K562 (cell line): ENCODE results near the gene MEIKIN. TPM values are rescaled to one million over a fixed set of nuclear protein-coding genes. Genes with fewer than 3 reads are reported as not detected.

Source experiments
- ARID4B ChIP-seq: sonication (generic); formaldehyde crosslinking; IDR thresholded peaks from 2 replicates; pipeline ENCODE4 v1.8.0; 2022; ENCODE audit warnings: mild to moderate bottlenecking, missing genetic modification reagents
- ATF1 ChIP-seq, 2 experiments: fragments of 450-650 bp in 1 of 2; IDR thresholded peaks; 2 replicates each; pipeline ENCODE4 v1.6.1; 2016; ENCODE audit warnings: missing compliant biosample characterization in 1 of 2, missing genetic modification characterization in 1 of 2
- BACH1 ChIP-seq: fragments of 200-800 bp; sonication (Bioruptor generic); IDR thresholded peaks from 2 replicates; pipeline ENCODE4 v1.6.1; 2016; ENCODE audit warnings: missing genetic modification characterization, missing compliant biosample characterization
- ELK1 ChIP-seq: sonication (generic); formaldehyde crosslinking; IDR thresholded peaks from 2 replicates; pipeline ENCODE4 v1.8.1; 2022; ENCODE audit warnings: missing genetic modification reagents
- FOXM1 ChIP-seq, 2 experiments: fragments of 450-650 bp in 1 of 2; sonication (generic) in 1 of 2; formaldehyde crosslinking in 1 of 2; IDR thresholded peaks; 2 replicates each; pipeline versions ENCODE4 v1.6.1 to v1.9.0; 2017 to 2022; ENCODE audit warnings: low read depth in 2 of 2, mild to moderate bottlenecking in 2 of 2, missing genetic modification reagents in 1 of 2, moderate library complexity in 1 of 2
- HMG20B ChIP-seq: fragments of 250-450 bp; sonication (Bioruptor Pico); IDR thresholded peaks from 2 replicates; pipeline ENCODE4 v1.5.0; 2021; ENCODE audit warnings: mild to moderate bottlenecking
- MED1 ChIP-seq: sonication (generic); formaldehyde crosslinking; IDR thresholded peaks from 2 replicates; pipeline ENCODE4 v1.8.1; 2023; ENCODE audit warnings: missing genetic modification reagents, borderline replicate concordance
- NCOA1 ChIP-seq: fragments of 450-650 bp; IDR thresholded peaks from 2 replicates; pipeline ENCODE4 v1.6.1; 2016; ENCODE audit warnings: low read depth
- NFIX ChIP-seq: fragments of 250-450 bp; sonication (Bioruptor Pico); IDR thresholded peaks from 2 replicates; pipeline ENCODE4 v1.4.0; 2020; ENCODE audit warnings: low read depth, mild to moderate bottlenecking, moderate library complexity
- ZNF324 ChIP-seq: fragments of 250-450 bp; sonication (Bioruptor Pico); IDR thresholded peaks from 2 replicates; pipeline ENCODE4 v1.4.0; 2020; ENCODE audit warnings: mild to moderate bottlenecking
- ZNF436 ChIP-seq: fragments of 250-450, 450-650 bp; sonication (Bioruptor Pico); formaldehyde crosslinking; IDR thresholded peaks from 2 replicates; pipeline ENCODE4 v1.7.0; 2020; ENCODE audit warnings: mild to moderate bottlenecking
- polyA plus RNA-seq, 8 experiments: library from polyadenylated mRNA; depleted of rRNA in 4 of 8; stranded (reverse) in 5 of 8; unstranded in 3 of 8; fragments of >200 nt; fragmentation: Nextera tagmentation in 2 of 8; fragmentation: Illumina TruSeq in 1 of 8; extraction: Ambion mirVana in 2 of 8; extraction: Trizol in 1 of 8; gene quantifications; 2 replicates each; pipeline versions ENCODE4 v1.2.1 to v1.2.3, GENCODE V29; 2011 to 2014; ENCODE audit warnings: inconsistent platforms in 1 of 8, missing spikeins in 1 of 8
- total RNA-seq, 7 experiments: library from RNA; depleted of rRNA in 6 of 7; stranded (reverse); fragments of >200 nt in 6 of 7; fragmentation: Illumina TruSeq in 2 of 7; extraction: Trizol in 2 of 7; gene quantifications; 2 replicates each; pipeline versions ENCODE4 v1.2.1 to v1.2.3, GENCODE V29; 2011 to 2021; ENCODE audit warnings: low replicate concordance in 1 of 7
- TF ChIP-seq, protein P1 (sequence below): fragments of 200-800 bp; sonication (Bioruptor generic); IDR thresholded peaks from 2 replicates; pipeline ENCODE4 v1.6.1; 2016; ENCODE audit warnings: missing genetic modification characterization, missing compliant biosample characterization

Gene MEIKIN
- total and polyA plus RNA-seq, 9 of the 15 experiments (the other 6 are each of a cell fraction or from before 2014, with no cell fraction given): 0.18 TPM; not detected in 8

DNA sequence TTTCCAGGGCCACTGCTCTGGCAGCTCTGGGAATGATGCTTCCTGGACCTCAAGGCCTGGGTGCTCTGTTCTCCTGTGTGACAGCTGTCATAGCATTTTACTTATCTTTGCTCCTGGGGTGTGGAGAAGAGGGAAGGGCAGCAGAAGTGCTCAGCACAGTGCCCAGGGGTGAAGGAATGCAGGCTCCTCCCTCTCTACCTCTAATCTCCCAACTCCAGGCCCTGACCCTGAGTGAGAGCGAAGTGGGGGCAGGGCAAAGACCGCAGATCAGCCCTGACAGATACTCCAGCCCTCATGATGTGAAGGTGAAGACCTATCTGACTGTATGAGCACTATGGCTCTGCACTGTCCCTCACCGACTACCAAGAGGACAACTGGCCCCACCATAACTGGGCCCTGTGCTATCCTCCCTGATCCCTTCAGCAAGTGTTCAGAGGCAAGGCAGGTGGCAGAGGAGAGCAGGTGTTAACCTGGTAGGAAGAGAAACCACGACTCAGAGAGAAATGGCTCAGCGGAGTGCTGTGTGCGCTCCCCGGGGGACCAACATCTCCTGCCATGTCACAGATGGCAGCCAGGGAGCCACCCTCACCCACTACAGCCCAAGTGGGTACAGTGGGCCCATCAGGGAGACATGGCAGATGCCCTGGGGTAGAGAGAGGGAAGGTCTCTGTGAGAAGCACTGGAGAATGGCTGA, 49.2 kb upstream of the MEIKIN start (continued):
- TF ChIP-seq BACH1 (tag) (no peak), FOXM1 (IDR thresholded peaks at IDR 0.05; ENCODE audit: low read depth) (peak; percentile 84), FOXM1 (CRISPR knock-in tag; IDR thresholded peaks at IDR 0.05; ENCODE audit: low read depth) (no peak), NFIX (no peak), MED1 (CRISPR knock-in tag) (no peak), ATF1 (CRISPR knock-in tag; IDR thresholded peaks at IDR 0.05) (no peak), ATF1 (tag; IDR thresholded peaks at IDR 0.05) (peak; percentile 58), ELK1 (CRISPR knock-in tag) (no peak), NCOA1 (peak; percentile 84), ZNF436 (CRISPR knock-in tag) (no peak), ARID4B (CRISPR knock-in tag) (no peak), ZNF324 (no peak), HMG20B (no peak)
- TF ChIP-seq, protein P1, sequence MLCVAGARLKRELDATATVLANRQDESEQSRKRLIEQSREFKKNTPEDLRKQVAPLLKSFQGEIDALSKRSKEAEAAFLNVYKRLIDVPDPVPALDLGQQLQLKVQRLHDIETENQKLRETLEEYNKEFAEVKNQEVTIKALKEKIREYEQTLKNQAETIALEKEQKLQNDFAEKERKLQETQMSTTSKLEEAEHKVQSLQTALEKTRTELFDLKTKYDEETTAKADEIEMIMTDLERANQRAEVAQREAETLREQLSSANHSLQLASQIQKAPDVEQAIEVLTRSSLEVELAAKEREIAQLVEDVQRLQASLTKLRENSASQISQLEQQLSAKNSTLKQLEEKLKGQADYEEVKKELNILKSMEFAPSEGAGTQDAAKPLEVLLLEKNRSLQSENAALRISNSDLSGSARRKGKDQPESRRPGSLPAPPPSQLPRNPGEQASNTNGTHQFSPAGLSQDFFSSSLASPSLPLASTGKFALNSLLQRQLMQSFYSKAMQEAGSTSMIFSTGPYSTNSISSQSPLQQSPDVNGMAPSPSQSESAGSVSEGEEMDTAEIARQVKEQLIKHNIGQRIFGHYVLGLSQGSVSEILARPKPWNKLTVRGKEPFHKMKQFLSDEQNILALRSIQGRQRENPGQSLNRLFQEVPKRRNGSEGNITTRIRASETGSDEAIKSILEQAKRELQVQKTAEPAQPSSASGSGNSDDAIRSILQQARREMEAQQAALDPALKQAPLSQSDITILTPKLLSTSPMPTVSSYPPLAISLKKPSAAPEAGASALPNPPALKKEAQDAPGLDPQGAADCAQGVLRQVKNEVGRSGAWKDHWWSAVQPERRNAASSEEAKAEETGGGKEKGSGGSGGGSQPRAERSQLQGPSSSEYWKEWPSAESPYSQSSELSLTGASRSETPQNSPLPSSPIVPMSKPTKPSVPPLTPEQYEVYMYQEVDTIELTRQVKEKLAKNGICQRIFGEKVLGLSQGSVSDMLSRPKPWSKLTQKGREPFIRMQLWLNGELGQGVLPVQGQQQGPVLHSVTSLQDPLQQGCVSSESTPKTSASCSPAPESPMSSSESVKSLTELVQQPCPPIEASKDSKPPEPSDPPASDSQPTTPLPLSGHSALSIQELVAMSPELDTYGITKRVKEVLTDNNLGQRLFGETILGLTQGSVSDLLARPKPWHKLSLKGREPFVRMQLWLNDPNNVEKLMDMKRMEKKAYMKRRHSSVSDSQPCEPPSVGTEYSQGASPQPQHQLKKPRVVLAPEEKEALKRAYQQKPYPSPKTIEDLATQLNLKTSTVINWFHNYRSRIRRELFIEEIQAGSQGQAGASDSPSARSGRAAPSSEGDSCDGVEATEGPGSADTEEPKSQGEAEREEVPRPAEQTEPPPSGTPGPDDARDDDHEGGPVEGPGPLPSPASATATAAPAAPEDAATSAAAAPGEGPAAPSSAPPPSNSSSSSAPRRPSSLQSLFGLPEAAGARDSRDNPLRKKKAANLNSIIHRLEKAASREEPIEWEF (CRISPR knock-in tag): 0 out of 2 replicates have a peak, but pooled peaks have one; percentile 45
